ENCODE data around the gene HOXA11. TPM values are rescaled to one million over a fixed set of nuclear protein-coding genes. Genes with fewer than 3 reads are reported as not detected.

Gene HOXA11
- polyA plus RNA-seq, 1 of the 3 experiments (the other 2 are of a cell fraction), result not detected

- Histone ChIP-seq H3K36me3 (replicated peaks in 1 of 2; ENCODE audit: control insufficient read depth in 1 of 2, insufficient read depth in 2 of 2, low read length in 1 of 2) (no peaks in the 10 kb centered on the region), H3K27ac (ENCODE audit: low read depth in 2 of 2, low read length in 1 of 2) (no peak overlapping the region), H3K79me2 (ENCODE audit: insufficient read depth) (no peaks in the 10 kb centered on the region), H3F3A (replicated peaks; ENCODE audit: insufficient read depth) (no peaks in the 10 kb centered on the region), H3K4me2 (no peak overlapping the region), H3K4me3 (ENCODE audit: low read depth in 2 of 2, low read length in 1 of 2) (no peak overlapping the region), H2AFZ (ENCODE audit: low read depth) (no peak overlapping the region), H3K9me3 (no peaks in the 10 kb centered on the region), H4K20me1 (ENCODE audit: insufficient read depth) (no peaks in the 10 kb centered on the region; the same call in 1 of the 2 replicates), H3K4me1 (ENCODE audit: control insufficient read depth in 1 of 2, insufficient read depth in 2 of 2, low read depth in 1 of 2, low read length in 1 of 2) (no peaks in the 10 kb centered on the region; a peak in 1 of 4 replicates), H3K9me2 (no peaks in the 10 kb centered on the region), H3K27me3 (ENCODE audit: insufficient read depth) (peaks cover 95% of the 10 kb centered on the region), H3K9ac (no peak overlapping the region)
- DNase-seq, result no peak
- ChIA-PET CTCF (interaction anchor here (1.3 to 8.2 kb wide), 7 partner anchors 10 to 795 kb away, joined by 3 to 79 read pairs (median 5); partner anchors contain the start of gene HOXA13), POLR2A (no interaction called here)
- TF ChIP-seq POLR2AphosphoS5 (IDR thresholded peaks at IDR 0.05; ENCODE audit: low read depth, low read length) (no peak), MXI1 (IDR thresholded peaks at IDR 0.05; ENCODE audit: low read depth, low read length) (no peak), MAX (IDR thresholded peaks at IDR 0.05; ENCODE audit: low read depth) (no peak), TEAD4 (IDR thresholded peaks at IDR 0.05; ENCODE audit: borderline replicate concordance, insufficient read depth) (no peak), SIN3A (IDR thresholded peaks at IDR 0.05; ENCODE audit: borderline replicate concordance, low read depth, low read length) (no peak), CTCF (IDR thresholded peaks at IDR 0.05) (no peak), EZH2phosphoT487 (IDR thresholded peaks at IDR 0.05; ENCODE audit: borderline replicate concordance, low read depth) (no peak; the same call in 1 of the 2 replicates), EP300 (IDR thresholded peaks at IDR 0.05; ENCODE audit: borderline replicate concordance in 1 of 2, low read depth in 1 of 2, low read length in 1 of 2) (no peak), JUND (IDR thresholded peaks at IDR 0.05) (no peak), IRF3 (IDR thresholded peaks at IDR 0.05; ENCODE audit: low read depth, low read length) (no peak), FOSL2 (IDR thresholded peaks at IDR 0.05; ENCODE audit: borderline replicate concordance, low read depth) (no peak), RAD21 (IDR thresholded peaks at IDR 0.05; ENCODE audit: low read length) (no peak), RCOR1 (IDR thresholded peaks at IDR 0.05; ENCODE audit: low read length) (no peak), TAF1 (IDR thresholded peaks at IDR 0.05; ENCODE audit: borderline replicate concordance, low read depth, low read length) (no peak), CHD2 (IDR thresholded peaks at IDR 0.05; ENCODE audit: low read length, partially characterized antibody) (no peak), TCF12 (IDR thresholded peaks at IDR 0.05) (no peak), USF1 (IDR thresholded peaks at IDR 0.05; ENCODE audit: borderline replicate concordance, low read depth) (no peak), NFIC (IDR thresholded peaks at IDR 0.05; ENCODE audit: borderline replicate concordance) (no peak)
These were observed 39.0 kb upstream of the HOXA11 start for GRCh38 chr7:27223941-27224575.
